Upper lobe of left lung (tissue), 4 donors: ENCODE results near the gene UBE2L3.
"Not testable (repeated sequence)": the region's sequence is repeated elsewhere in the genome, so short reads cannot be mapped to it uniquely, and the experiment has no call there.

Experiments used
- CTCF ChIP-seq, 6 experiments: fragments of 450-650 bp in 4 of 6; fragments of 200-600 bp in 2 of 6; sonication (generic) in 2 of 6; IDR thresholded peaks; one replicate each; pipeline ENCODE4 v1.5.1; 2016 to 2019; ENCODE audit warnings: antibody characterized with exemption in 6 of 6
- POLR2A ChIP-seq, 4 donors: fragments of 450-650 bp; IDR thresholded peaks; one replicate each; pipeline ENCODE4 v1.5.1; 2016 to 2017; ENCODE audit warnings: antibody characterized with exemption in 4 of 4, mild to moderate bottlenecking in 2 of 4
- POLR2AphosphoS5 ChIP-seq, 2 donors: sonication (generic); formaldehyde crosslinking; IDR thresholded peaks; one replicate each; pipeline ENCODE4 v1.5.1; 2017; ENCODE audit warnings: antibody characterized with exemption in 2 of 2

GRCh38 chr22:21532863-21533648 lies 34.5 kb upstream of the UBE2L3 start:
- not testable (repeated sequence) for TF ChIP-seq CTCF, POLR2A, POLR2AphosphoS5 (IDR thresholded peaks at IDR 0.05)
